GM12878 (cell line): Measurements from ENCODE around the gene AQP5. TPM values are rescaled to one million over a fixed set of nuclear protein-coding genes. Genes with fewer than 3 reads are reported as not detected.

Source experiments
- ATAC-seq: fragments of 200-7000 bp; cut with Tn5 transposase; 3 replicates; pipeline ENCODE4 v1.9.1; 2020; ENCODE audit warnings: mild to moderate bottlenecking, moderate library complexity
- BruUV-seq: library from RNA; stranded (reverse); fragments of 400-500 nt; replicated peaks from 2 replicates; lab custom pipeline; 2021; lab: Mats Ljungman, UMichigan
- CTCF ChIA-PET: fragments of 300-600 bp; sonication (Branson Sonifier 250); formaldehyde crosslinking; extraction: SDS; loops from one replicate; lab custom pipeline; 2021; ENCODE audit warnings: inconsistent platforms; lab: Yijun Ruan, JAX
- POLR2A ChIA-PET: fragments of 350-600 bp; formaldehyde crosslinking; extraction: SDS; loops from one replicate; lab custom pipeline; 2021; ENCODE audit warnings: inconsistent platforms; lab: Charles Lee
- RAD21 ChIA-PET: fragments of 300-600 bp; sonication (Branson Sonifier 250); formaldehyde crosslinking; loops from one replicate; lab custom pipeline; 2023; ENCODE audit warnings: antibody characterized with exemption; ENCODE audit not compliant: unreplicated experiment; lab: Charles Lee
- SMC1A ChIA-PET: fragments of 300-600 bp; sonication (Branson Sonifier 250); formaldehyde crosslinking; loops from one replicate; lab custom pipeline; 2023; ENCODE audit not compliant: unreplicated experiment, uncharacterized antibody; lab: Charles Lee
- DNase-seq: peaks from one replicate; pipeline ENCODE4 v3.0.0-alpha.2; 2011; ENCODE audit warnings: low read depth, low spot score
- FAIRE-seq: peaks from 3 replicates; lab custom pipeline; 2011; peaks lifted over from hg19 to GRCh38; lab: Jason Lieb, UNC
- H2AFZ ChIP-seq: 2 replicates; pipeline ENCODE4 v1.6.0; 2011; ENCODE audit warnings: low read depth, low read length, control low read depth; ENCODE audit not compliant: control insufficient read depth
- H3K27ac ChIP-seq: 2 replicates; pipeline ENCODE4 v1.5.1; 2011; ENCODE audit warnings: control low read depth; ENCODE audit not compliant: control insufficient read depth, insufficient read depth
- H3K27me3 ChIP-seq, 2 experiments: replicated peaks in 1 of 2; 2 replicates each; pipeline versions ENCODE4 v1.6.0 to v1.6.1; 2011; ENCODE audit warnings: low read length in 1 of 2; ENCODE audit not compliant: control insufficient read depth in 2 of 2, insufficient read depth in 2 of 2
- H3K36me3 ChIP-seq, 2 experiments: 2 replicates each; pipeline ENCODE4 v1.5.1; 2011; ENCODE audit warnings: low read length in 1 of 2; ENCODE audit not compliant: control insufficient read depth in 2 of 2, insufficient read depth in 2 of 2
- H3K4me1 ChIP-seq: 2 replicates; pipeline ENCODE4 v1.6.1; 2011; ENCODE audit warnings: mild to moderate bottlenecking, low read length, moderate library complexity, mixed read lengths; ENCODE audit not compliant: control insufficient read depth, insufficient read depth
- H3K4me2 ChIP-seq: 2 replicates; pipeline ENCODE4 v1.6.0; 2011; ENCODE audit warnings: control low read depth; ENCODE audit not compliant: control insufficient read depth, insufficient read depth
- H3K4me3 ChIP-seq: fragments of 200-600 bp; sonication (generic); 2 replicates; pipeline ENCODE4 v1.5.1; 2016
- H3K79me2 ChIP-seq: 2 replicates; pipeline ENCODE4 v1.6.0; 2011; ENCODE audit warnings: low read length; ENCODE audit not compliant: control insufficient read depth, insufficient read depth
- H3K9ac ChIP-seq: 2 replicates; pipeline ENCODE4 v1.8.0; 2011; ENCODE audit warnings: low read length, control low read depth, mixed read lengths; ENCODE audit not compliant: control insufficient read depth, insufficient read depth
- H3K9me3 ChIP-seq: replicated peaks from 3 replicates; pipeline ENCODE4 v1.5.1; 2011; ENCODE audit warnings: mild to moderate bottlenecking, low read length; ENCODE audit not compliant: control insufficient read depth, insufficient read depth
- H4K20me1 ChIP-seq: 2 replicates; pipeline ENCODE4 v1.6.0; 2011; ENCODE audit not compliant: control insufficient read depth, insufficient read depth
- FOXM1 ChIP-seq: IDR thresholded peaks from 2 replicates; pipeline ENCODE4 v1.6.1; 2012; ENCODE audit warnings: low read depth, mild to moderate bottlenecking, inconsistent platforms, low read length, moderate library complexity
- GABPA ChIP-seq: IDR thresholded peaks from 2 replicates; pipeline ENCODE4 v1.6.1; 2014; ENCODE audit warnings: antibody characterized with exemption, low read depth, mild to moderate bottlenecking, inconsistent platforms
- GATAD2B ChIP-seq: fragments of 450-650 bp; conservative IDR thresholded peaks from 2 replicates; pipeline ENCODE4 v1.6.1; 2017; ENCODE audit warnings: low read depth, mild to moderate bottlenecking, moderate library complexity
- JUND ChIP-seq: IDR thresholded peaks from 2 replicates; pipeline ENCODE4 v1.6.1; 2012; ENCODE audit warnings: low read depth, mild to moderate bottlenecking, low read length, improper control_type of control experiment, moderate library complexity
- MYB ChIP-seq: fragments of 150-350 bp; IDR thresholded peaks from 2 replicates; pipeline ENCODE4 v1.6.1; 2014; ENCODE audit warnings: mild to moderate bottlenecking, low read depth, low read length, borderline replicate concordance
- POLR2AphosphoS2 ChIP-seq: IDR thresholded peaks from 2 replicates; pipeline ENCODE4 v1.6.1; 2011; ENCODE audit warnings: low read depth, mild to moderate bottlenecking, low read length, improper control_type of control experiment, moderate library complexity
- RAD21 ChIP-seq: IDR thresholded peaks from 2 replicates; pipeline ENCODE4 v1.6.1; 2011; ENCODE audit warnings: mild to moderate bottlenecking, low read depth, low read length, moderate library complexity; ENCODE audit not compliant: insufficient read depth
- ZBTB33 ChIP-seq: fragments of 450-650 bp; IDR thresholded peaks from 2 replicates; pipeline ENCODE4 v1.6.1; 2017; ENCODE audit warnings: mild to moderate bottlenecking
- ZNF592 ChIP-seq: fragments of 450-650 bp; IDR thresholded peaks from 2 replicates; pipeline ENCODE4 v1.6.1; 2017; ENCODE audit warnings: mild to moderate bottlenecking, moderate library complexity
- whole genome bisulfite sequencing: methylation state at CpG from one replicate; pipeline ENCODE4 v1.1.6; 2016; ENCODE audit warnings: low lambda C conversion rate; ENCODE audit not compliant: insufficient replicate concordance, insufficient coverage; ENCODE audit errors: missing lambda C conversion rate; 5-methylcytosine and 5-hydroxymethylcytosine counted together
- in situ Hi-C: fragments of 300-500 bp; cut with MboI; formaldehyde crosslinking; loops from 9 replicates; pipeline ENCODE4 v1.14.3; 2018; ENCODE audit warnings: mixed read lengths
- intact Hi-C: fragments of 100-400 bp; cut with micrococcal nuclease; formaldehyde crosslinking; loops from one replicate; pipeline ENCODE4 v1.14.2; 2022; ENCODE audit not compliant: unreplicated experiment
- polyA plus RNA-seq, 11 experiments: library from polyadenylated mRNA; depleted of rRNA in 4 of 11; unstranded in 6 of 11; stranded (reverse) in 5 of 11; fragments of >200 nt; fragmentation: Nextera tagmentation in 4 of 11; fragmentation: Illumina TruSeq in 1 of 11; extraction: Ambion mirVana in 4 of 11; extraction: Trizol in 1 of 11; gene quantifications; 1 replicate in 1 of 11; 2 replicates in 10 of 11; pipeline versions ENCODE4 v1.2.1 to v1.2.3, GENCODE V29; 2011 to 2016; ENCODE audit warnings: inconsistent platforms in 2 of 11, missing spikeins in 2 of 11, low read depth in 1 of 11
- total RNA-seq, 4 experiments: library from RNA; depleted of rRNA in 3 of 4; stranded (reverse); fragments of >200 nt in 3 of 4; fragmentation: Illumina TruSeq in 1 of 4; extraction: Trizol in 1 of 4; gene quantifications; 2 replicates each; pipeline versions ENCODE4 v1.2.1 to v1.2.3, GENCODE V29; 2013 to 2021
- TF ChIP-seq, protein P1 (sequence below): fragments of 150-350 bp; IDR thresholded peaks from 2 replicates; pipeline ENCODE4 v1.6.1; 2016; ENCODE audit warnings: low read depth, low read length

Gene AQP5
- total and polyA plus RNA-seq, 10 of the 15 experiments (the other 5 are each of a cell fraction or from before 2014, with no cell fraction given) = not detected

GRCh38 chr12:49923880-49924556 is 37.7 kb upstream of the AQP5 start:
- FAIRE-seq = no peak
- H3K4me2 ChIP-seq = no peak overlapping the region
- H4K20me1 ChIP-seq = no peaks in the 10 kb centered on the region
- peaks cover 0 to 2% of the 10 kb centered on the region in 2 experiments; a peak in 2 of 4 replicates for H3K27me3 ChIP-seq
- H3K36me3 ChIP-seq = no peaks in the 10 kb centered on the region
- in situ Hi-C loops (no loop called here), intact Hi-C loops (no loop called here)
- H3K4me3 ChIP-seq = no peak overlapping the region
- 34% methylated on average over 15 of the region's 15 CpGs for WGBS
- TF ChIP-seq FOXM1 (no peak), RAD21 (no peak), ZBTB33 (no peak), POLR2AphosphoS2 (no peak), GATAD2B (no peak), GABPA (no peak), ZNF592 (no peak), MYB (no peak), JUND (no peak)
- TF ChIP-seq, protein P1, sequence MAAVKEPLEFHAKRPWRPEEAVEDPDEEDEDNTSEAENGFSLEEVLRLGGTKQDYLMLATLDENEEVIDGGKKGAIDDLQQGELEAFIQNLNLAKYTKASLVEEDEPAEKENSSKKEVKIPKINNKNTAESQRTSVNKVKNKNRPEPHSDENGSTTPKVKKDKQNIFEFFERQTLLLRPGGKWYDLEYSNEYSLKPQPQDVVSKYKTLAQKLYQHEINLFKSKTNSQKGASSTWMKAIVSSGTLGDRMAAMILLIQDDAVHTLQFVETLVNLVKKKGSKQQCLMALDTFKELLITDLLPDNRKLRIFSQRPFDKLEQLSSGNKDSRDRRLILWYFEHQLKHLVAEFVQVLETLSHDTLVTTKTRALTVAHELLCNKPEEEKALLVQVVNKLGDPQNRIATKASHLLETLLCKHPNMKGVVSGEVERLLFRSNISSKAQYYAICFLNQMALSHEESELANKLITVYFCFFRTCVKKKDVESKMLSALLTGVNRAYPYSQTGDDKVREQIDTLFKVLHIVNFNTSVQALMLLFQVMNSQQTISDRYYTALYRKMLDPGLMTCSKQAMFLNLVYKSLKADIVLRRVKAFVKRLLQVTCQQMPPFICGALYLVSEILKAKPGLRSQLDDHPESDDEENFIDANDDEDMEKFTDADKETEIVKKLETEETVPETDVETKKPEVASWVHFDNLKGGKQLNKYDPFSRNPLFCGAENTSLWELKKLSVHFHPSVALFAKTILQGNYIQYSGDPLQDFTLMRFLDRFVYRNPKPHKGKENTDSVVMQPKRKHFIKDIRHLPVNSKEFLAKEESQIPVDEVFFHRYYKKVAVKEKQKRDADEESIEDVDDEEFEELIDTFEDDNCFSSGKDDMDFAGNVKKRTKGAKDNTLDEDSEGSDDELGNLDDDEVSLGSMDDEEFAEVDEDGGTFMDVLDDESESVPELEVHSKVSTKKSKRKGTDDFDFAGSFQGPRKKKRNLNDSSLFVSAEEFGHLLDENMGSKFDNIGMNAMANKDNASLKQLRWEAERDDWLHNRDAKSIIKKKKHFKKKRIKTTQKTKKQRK = no peak
- no peak for ATAC-seq
- ChIA-PET POLR2A (no interaction called here), SMC1A (no interaction called here), RAD21 (no interaction called here), CTCF (no interaction called here)
- no peak overlapping the region for H3K27ac ChIP-seq
- no peaks in the 10 kb centered on the region for H3K9me3 ChIP-seq
- H2AFZ ChIP-seq = no peak overlapping the region
- BruUV-seq = no TSS peak
- no peak for DNase-seq
- no peaks in the 10 kb centered on the region for H3K4me1 ChIP-seq
- no peaks in the 10 kb centered on the region for H3K79me2 ChIP-seq
- H3K9ac ChIP-seq = no peak overlapping the region
